Stimulated activated naive CD8-positive, alpha-beta T cell treated with anti-CD3 and anti-CD28 coated beads, Interleukin-15, Interleukin-2, amounts not matched to agents 100 U/mL and 50 U/mL, for 24 hours (primary cell): Measurements from ENCODE around the gene POMT2.
"Not testable (repeated sequence)": the region's sequence is repeated elsewhere in the genome, so short reads cannot be mapped to it uniquely, and the experiment has no call there.

ENCODE experiments used
- ATAC-seq: fragments of 150-1000 bp; cut with Tn5 transposase; one replicate; pipeline ENCODE4 v1.10.0; 2021
- DNase-seq: peaks from one replicate; pipeline ENCODE4 v3.0.0; 2021

POMT2 gene

DNA sequence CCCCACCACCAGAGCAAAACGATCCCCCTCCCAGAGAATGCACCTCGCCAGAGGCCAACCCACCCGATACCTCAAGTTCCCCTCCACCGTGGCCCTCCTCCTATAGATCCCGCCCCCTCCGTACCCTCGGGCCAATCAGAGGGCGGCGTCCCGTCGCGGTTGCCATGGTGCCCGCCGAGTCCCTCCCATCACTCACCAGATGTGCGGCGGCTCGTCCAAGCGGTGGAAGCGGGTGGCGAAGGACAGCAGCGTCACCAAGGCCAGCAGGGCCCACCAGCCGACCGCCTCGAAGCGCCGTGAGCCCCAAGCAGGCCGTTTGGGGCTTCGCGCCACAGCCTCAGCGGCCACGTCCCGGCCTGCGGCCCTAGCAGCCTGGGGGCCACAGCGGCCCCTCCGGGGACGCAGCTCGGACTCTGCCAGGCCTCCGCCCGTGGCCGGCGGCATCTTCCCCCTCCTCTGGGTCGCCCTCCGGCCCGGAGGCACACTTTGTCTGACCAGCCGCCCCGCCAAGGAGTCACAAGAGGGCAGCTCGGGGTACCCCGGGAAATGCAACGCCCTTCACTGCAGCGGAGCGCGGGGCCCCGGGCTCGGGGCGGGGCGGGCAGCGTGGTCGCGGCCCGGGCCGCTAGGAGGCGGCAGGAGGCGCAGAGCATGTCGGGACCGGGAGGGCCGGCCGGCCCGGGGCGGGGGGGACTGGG lies at the start of gene POMT2:
Gene POMT2, minus strand, starts transcription at position 646 of the 698 bp plus-strand sequence. Its CDS starts 202 bp downstream, at position 444.
- DNase-seq (peak; percentile 94), ATAC-seq (peak; percentile 66)

- ATAC-seq: no peak
- no peak for DNase-seq
Measured at GRCh38 chr14:77369285-77369684, 48.6 kb upstream of the POMT2 start.

GRCh38 chr14:77364146-77364545 lies 43.5 kb upstream of the POMT2 start:
- DNase-seq (no peak), ATAC-seq (no peak)

GRCh38 chr14:77359626-77360025 lies 38.9 kb upstream of the POMT2 start:
- DNase-seq: no peak
- no peak for ATAC-seq

DNA sequence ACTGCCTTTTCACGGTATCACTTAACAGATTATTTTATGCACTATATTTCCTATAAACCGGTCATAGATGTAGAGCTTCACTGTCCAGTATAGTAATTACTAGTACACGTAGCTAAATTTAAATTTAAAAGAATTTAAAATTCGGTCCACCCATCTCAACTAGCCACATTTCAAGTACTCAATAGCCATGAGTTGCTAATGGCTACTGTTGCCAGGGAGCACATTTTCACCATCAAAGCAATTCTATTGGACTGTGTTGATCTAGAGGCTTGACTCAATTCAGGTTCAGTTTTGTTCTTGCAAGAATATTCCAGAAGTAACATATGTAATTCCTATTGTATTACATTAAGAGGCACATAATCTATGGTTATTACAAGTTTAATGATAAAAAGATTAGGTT lies 36.2 kb upstream of the POMT2 start:
- no peak for ATAC-seq

GRCh38 chr14:77355811-77356210 lies 35.1 kb upstream of the POMT2 start:
- DNase-seq (no peak), ATAC-seq (no peak)

More for the DNA sequence above, 36.2 kb upstream of the POMT2 start:
- no peak for DNase-seq

DNA sequence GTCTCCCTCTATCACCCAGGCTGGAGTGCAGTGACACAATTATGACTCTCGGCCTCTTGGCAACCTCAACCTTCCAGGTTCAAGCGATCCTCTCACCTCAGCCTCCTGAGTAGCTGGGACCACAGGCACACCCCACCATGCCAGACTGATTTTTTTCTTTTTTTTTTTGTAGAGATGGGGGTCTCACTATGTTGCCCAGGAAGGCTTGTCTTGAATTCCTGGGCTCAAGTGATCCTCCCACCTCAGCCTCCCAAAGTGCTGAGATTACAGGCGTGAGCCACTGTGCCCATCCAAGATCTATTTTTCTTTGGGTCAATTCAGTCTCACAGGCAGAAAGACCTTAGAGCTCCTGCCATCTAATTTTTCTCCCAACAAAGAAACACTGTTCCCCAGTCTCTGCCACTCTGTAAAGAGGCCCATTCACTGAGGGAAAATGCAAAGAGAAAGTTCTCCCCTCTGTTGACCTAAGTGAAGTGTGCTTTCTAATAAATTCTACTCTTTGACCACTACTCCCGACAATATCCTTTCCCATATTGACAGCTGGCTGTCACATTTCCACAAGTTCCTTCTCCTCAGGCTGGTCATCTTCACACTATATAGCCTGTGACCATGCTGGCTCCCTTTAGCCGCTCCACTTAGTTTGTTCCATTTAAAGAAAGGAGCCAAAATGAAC lies 32.9 kb upstream of the POMT2 start:
- ATAC-seq: no peak
- no peak for DNase-seq

DNA sequence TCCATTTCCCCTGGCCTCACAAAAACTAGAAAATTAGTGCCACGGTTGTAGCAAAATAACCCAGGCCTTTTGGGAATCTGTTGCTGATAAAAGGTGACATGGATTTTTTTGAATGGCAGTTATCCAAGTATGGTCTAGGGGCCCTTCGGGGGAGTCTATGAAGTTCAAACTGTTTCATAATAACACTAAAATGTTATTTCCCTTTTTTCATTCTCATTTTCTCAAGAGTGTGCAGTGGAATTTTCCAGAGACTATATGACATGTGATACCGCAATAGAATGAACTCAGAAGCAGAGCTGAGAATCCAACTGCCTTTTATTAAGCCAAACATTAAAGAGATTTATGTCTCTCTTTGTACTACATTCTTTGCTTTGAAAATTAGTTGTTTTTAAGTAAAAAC lies 27.1 kb upstream of the POMT2 start:
- DNase-seq: no peak
- ATAC-seq: no peak

DNA sequence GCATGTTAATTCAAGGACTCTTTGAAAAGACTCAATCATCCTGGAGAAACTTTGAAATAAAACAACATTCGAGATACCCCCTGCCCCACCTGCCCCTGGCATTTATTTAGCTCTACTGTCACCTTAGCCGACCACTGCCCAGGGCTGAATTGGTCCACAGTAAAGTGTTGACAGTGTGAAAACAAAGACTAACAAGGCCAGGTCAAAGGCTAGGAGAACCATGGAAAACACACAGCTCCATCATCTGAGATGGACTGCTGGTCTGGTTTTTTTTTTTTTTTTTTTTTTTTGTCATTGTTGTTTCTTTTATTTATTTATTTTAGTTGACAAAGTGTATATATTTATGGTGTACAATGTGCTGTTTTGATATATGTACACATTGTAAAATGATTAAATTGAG lies 25.8 kb upstream of the POMT2 start:
- DNase-seq (no peak), ATAC-seq (no peak)

GRCh38 chr14:77344377-77344996 lies 23.8 kb upstream of the POMT2 start:
- ATAC-seq (no peak), DNase-seq (no peak)

GRCh38 chr14:77343662-77344061 lies 23.0 kb upstream of the POMT2 start:
- no peak for ATAC-seq
- no peak for DNase-seq

- ATAC-seq: no peak
- no peak for DNase-seq
Measured at GRCh38 chr14:77342726-77343397, 22.2 kb upstream of the POMT2 start.

DNA sequence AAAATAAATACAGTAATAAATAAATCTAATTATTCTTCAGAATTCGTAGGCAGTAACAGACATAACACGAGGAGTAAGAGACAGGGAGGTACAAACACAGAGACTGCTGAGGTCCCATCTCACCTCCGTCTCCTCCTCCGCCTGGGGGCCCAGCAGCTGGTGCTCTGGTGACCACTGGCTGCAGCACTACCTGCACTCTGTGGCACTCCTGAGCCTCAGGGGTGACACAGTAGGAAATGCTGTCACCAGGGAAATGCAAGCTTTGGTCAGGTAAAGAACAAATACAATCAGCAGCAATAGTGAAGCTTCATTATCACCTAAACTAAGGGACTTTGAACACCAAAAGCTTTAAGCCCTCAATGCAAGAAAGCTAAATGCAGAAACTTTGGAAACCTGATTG lies 19.7 kb upstream of the POMT2 start:
- DNase-seq (no peak), ATAC-seq (no peak)

DNA sequence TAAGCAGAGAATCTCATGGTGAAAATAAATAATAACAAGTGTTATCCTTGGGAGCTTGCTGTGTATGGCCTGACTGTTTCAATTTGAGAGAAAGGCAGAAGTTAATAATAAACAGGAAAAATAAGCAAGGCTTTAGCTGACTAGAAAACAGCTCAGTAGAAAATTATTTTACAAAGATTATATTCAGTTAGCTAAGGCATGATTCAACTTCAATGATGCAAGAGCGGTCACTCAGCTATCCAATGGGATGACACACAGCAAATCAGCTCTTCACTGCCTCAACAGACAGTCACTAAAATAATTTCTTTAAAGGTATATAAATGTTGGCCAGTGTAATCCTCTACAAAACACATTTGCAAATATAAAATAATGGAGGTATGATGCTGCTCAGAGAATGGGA lies 18.7 kb upstream of the POMT2 start:
- no peak for ATAC-seq
- DNase-seq: no peak

DNA sequence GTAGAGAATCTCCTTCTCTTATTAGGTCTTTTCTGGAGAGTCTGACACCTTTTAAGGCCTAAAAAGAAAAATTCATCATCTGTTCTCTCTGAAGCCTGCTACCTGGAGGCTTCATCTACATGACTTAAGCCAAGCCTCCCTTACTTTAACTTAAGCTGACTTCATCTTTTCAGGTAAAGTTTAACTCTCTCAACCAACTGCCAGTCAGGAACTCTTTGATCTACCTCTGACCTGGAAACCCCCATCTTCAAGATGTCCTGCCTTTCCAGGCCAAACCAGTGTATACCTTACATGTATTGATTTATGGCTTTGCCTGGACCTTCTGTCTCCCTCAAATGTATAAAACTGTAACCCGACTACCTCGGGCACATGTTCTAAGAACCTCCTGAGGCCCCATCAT lies 17.6 kb upstream of the POMT2 start:
- DNase-seq (no peak), ATAC-seq (no peak)

DNA sequence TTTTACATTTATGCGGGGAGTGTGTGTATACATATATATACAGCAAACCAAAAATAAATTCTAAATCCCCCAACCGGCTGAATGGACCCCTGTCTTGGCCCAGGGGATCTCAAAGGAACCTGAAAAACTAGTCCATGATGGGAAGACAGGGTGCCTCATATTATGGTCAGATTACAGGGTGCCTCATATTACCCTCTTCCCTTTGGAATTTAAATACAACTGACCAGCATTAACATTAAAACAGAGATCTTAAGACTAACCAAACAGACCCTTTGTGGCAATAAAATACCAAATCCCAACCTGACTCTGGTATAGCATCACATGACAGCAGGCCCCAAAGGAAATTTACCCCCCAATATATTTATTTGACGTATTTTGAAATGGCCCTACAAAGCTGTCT lies 17.2 kb upstream of the POMT2 start:
- no peak for DNase-seq
- no peak for ATAC-seq

GRCh38 chr14:77337255-77337654 lies 16.6 kb upstream of the POMT2 start:
- DNase-seq, ATAC-seq: not testable (repeated sequence)

- DNase-seq (no peak), ATAC-seq (no peak)
Measured at GRCh38 chr14:77335576-77335975, 14.9 kb upstream of the POMT2 start.

DNA sequence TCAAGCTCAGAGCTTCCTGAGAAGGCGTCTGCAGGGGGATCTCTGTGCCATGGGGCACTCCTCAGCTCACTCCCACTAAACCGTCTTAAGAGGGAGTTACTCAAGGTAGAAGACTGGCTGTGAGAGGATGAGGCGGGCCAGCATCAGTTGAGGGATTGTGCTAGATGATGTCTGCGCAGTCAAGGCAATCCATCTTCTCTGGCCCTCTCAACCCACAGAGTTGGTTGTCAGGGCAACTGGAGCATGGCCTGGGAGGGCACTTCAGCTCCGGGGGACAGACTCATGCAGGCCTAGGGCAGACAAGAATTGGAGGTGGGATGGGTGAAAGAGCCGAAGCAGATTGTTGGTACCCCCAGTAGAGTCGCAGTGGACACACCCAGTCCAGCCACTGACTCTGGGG lies 9.2 kb upstream of the POMT2 start:
- ATAC-seq (no peak), DNase-seq (no peak)

DNA sequence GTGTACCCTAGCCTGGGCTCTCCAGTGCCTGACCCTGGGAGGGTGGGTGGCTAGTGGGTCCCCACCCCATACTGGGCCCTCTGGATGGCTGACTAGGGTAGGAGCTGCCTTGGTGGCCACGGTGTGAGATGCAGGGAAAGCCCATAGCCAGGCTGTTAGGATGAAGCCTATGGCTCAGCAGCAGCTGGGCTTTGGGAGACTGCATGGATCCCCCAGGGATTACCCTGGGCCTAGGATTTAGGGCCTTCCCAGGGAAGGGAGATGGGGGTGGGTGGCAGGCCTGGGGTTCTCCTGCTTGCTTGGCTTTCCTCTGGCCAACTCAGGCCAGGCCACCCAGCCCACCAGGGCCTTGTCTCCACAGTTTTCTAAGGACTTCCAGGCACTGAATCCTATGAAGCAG lies 6.4 kb upstream of the POMT2 start:
- ATAC-seq: no peak
- DNase-seq: no peak

GRCh38 chr14:77325746-77326094 lies 5.0 kb upstream of the POMT2 start:
- ATAC-seq: no peak
- no peak for DNase-seq

DNA sequence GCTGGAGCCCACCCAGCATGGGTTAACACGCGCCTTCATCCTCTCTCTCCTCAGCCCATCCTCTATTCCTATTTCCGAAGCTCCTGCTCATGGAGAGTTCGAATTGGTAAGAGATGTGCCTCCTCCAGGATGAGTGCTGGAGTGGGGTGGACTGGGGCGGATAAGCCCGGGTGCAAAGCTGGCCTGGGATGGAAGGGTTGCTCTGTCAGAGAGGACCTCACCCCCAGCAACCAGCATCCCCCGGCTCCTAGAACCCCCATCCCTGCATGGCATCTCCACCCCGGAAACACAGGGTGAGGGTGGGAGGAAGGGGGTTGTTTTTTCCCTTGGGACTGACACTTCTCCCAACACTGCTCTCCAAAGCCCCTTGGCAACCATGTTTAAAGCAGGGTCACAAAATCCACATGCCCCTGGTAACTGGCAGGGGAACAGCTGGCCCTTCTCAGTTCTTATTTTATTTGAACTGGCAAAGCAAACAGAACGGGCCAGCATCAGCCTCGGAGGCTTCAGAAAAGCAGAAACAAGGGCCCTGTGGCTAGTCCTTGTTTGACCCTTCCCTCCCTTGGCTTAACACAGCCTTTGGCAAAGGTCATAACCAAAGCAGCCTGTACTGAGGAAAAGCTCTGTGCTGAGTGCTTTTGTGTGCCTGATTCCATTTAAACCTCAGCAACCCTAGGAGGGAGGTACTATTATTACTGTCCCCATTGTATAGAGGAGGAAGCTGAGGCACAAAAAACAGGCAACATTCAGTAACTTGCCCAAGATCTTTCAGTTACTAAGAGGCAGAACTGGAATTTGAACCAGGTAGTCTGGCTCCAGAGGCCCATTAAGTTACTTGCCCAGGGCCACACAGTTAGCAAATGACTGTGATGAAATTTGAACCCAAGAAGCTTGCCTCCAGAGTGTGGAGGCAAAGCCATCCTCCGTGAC lies 4.4 kb upstream of the POMT2 start:
- ATAC-seq (no peak), DNase-seq (no peak)
